Midbrain (tissue), 1 donor: ENCODE results near the gene KANSL1.

ENCODE experiments used
- DNase-seq: peaks from one replicate; lab custom pipeline; 2025; lab: John Stamatoyannopoulos, UW

The KANSL1 gene

GRCh38 chr17:46072998-46073397 is 120.2 kb downstream of the KANSL1 start:
- no peak for DNase-seq

- no peak for DNase-seq
Observed at GRCh38 chr17:46071796-46072195, 121.4 kb downstream of the KANSL1 start.

GRCh38 chr17:46064460-46064859 is 128.8 kb downstream of the KANSL1 start:
- no peak for DNase-seq

GRCh38 chr17:46063241-46063640 is 130.0 kb downstream of the KANSL1 start:
- no peak for DNase-seq

- no peak for DNase-seq
Observed at GRCh38 chr17:46061435-46061834, 131.8 kb downstream of the KANSL1 start.

GRCh38 chr17:46060461-46060860 is 132.8 kb downstream of the KANSL1 start:
- DNase-seq: no peak

GRCh38 chr17:46059486-46059885 is 133.7 kb downstream of the KANSL1 start:
- no peak for DNase-seq

- no peak for DNase-seq
Observed at GRCh38 chr17:46057366-46057765, 135.9 kb downstream of the KANSL1 start.

GRCh38 chr17:46056800-46057304 is 136.4 kb downstream of the KANSL1 start:
- DNase-seq: no peak

GRCh38 chr17:46053911-46054534 is 139.2 kb downstream of the KANSL1 start:
- no peak for DNase-seq

GRCh38 chr17:46049656-46050055 is 143.6 kb downstream of the KANSL1 start:
- no peak for DNase-seq

- no peak for DNase-seq
Observed at GRCh38 chr17:46047856-46048255, 145.4 kb downstream of the KANSL1 start.

- no peak for DNase-seq
Observed at GRCh38 chr17:46047398-46047797, 145.8 kb downstream of the KANSL1 start.

GRCh38 chr17:46046957-46047356 is 146.3 kb downstream of the KANSL1 start:
- DNase-seq: no peak

- no peak for DNase-seq
Observed at GRCh38 chr17:46045639-46046038, 147.6 kb downstream of the KANSL1 start.

- DNase-seq: no peak
Observed at GRCh38 chr17:46044989-46045388, 148.2 kb downstream of the KANSL1 start.

- DNase-seq: peak; percentile 91
Observed at GRCh38 chr17:46044286-46044928, 148.8 kb downstream of the KANSL1 start.

GRCh38 chr17:46043606-46044005 is 149.6 kb downstream of the KANSL1 start:
- no peak for DNase-seq

GRCh38 chr17:46042925-46043324 is 150.3 kb downstream of the KANSL1 start:
- DNase-seq: no peak

- DNase-seq: no peak
Observed at GRCh38 chr17:46042246-46042645, 151.0 kb downstream of the KANSL1 start.

- no peak for DNase-seq
Observed at GRCh38 chr17:46039592-46040186, 153.5 kb downstream of the KANSL1 start.

- DNase-seq: no peak
Observed at GRCh38 chr17:46038937-46039336, 154.3 kb downstream of the KANSL1 start.

GRCh38 chr17:46038414-46038813 is 154.8 kb downstream of the KANSL1 start:
- no peak for DNase-seq
